Measurements from ENCODE around the gene RASGEF1C.
A peak's percentile ranks its signal among the peaks of the same experiment; 100 is the strongest.
"Not testable (repeated sequence)": the region's sequence is repeated elsewhere in the genome, so short reads cannot be mapped to it uniquely, and the experiment has no call there.

RASGEF1C gene

DNA sequence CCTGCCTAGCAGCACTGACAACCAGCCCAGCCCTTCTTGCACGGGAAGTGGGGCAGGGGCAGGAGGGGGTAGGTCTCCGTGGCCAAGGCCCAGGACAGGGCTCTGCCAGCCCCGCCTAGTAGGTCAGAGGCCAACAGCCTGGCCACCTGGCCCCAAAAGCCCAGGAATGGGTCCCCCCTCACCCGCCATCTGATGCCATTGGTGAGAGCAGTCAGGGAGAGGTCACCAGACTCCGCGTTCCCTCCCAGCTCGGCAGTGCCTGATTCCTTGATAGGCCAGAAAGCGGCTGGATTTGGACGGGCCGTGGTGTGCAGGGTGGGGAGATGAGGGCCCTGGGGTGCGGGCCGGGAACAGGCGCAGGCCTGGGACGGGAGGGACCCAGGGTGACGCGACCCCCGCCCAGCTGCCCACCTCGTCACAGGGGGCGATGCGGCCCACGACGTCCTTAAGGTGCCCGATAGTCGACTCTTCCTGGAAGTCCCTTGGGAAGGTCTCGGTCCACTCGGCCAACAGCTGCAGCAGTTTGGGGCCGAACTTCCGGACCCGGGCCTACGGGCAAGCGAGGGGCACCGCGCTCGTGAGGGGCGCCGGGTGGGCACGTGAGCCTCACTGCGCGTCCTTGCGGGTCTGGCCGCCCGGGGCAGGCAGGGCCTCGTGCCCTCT, 72.9 kb downstream of the RASGEF1C start:
- DNase-seq (ENCODE audit: low read depth in 2 of 2) = no peak

- DNase-seq (ENCODE audit: low read depth in 2 of 2) = peak; percentile 23 to 41
Measured at GRCh38 chr5:180135128-180135955, 73.7 kb downstream of the RASGEF1C start.

DNA sequence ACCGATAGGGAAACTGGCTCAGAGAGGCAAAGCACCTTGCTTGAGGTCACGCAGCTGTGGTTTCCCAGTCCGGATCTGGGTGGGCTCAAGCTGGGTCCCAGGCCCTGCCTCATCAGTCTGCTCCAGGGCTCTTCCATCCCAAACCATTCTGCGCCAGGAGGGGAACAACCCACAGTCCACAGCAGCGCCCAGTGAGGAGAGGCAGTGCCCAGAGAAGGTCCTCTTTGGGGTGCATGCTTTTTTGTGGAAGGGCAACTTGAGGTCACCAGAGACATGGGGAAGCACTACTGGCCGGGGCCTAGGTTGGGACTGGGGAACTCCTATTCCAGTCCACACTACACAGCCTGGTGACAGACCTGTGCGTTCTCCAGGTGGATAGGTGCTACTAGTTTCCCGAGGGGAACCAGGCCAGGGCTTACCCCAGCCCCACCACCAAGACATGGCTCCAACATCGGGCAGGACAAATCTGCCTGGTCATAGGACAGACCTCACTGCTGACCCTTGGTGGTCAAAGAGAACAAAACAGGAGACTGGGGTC, 75.0 kb downstream of the RASGEF1C start:
- no peak for DNase-seq (ENCODE audit: low read depth in 2 of 2)

DNA sequence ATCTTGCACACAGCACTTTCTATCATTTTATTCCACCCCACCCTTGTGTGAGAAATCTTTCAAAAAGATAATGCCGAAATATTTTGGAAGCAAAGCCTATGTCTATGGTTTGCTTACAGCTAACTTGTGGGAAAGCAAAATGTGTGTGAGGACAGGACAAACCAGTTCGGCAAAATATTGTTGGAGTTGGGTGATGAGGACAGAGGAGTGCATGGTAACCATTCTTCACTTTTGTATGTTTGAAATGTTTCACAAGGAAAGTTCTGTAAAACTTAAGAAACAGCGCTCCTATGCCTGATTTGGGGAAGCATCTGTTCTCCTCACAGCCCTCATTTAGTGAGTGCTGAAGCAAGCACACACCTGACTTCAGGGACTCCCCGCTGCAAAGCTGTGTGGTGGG, 75.5 kb downstream of the RASGEF1C start:
- no peak for DNase-seq (ENCODE audit: low read depth in 2 of 2)

DNA sequence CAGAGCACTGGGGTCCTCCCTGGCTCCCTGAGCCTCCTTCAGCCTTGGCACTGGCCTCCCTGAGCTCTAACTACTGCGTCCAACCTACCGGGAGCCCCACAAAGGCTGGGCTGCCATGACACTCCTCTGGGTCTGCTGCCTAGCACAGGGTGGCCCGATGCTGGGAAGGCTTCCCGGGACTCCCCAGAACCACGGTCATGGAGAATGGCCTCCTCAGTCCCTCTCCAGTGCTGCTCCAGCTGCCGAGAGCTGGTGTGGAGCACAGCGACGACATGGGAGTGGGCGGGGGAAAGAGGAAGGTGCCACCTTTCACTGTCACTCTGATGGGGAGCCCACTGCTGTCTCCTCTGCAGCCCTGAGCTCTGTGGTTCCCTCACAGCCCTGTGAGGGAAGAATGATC, 76.0 kb downstream of the RASGEF1C start:
- no peak for DNase-seq (ENCODE audit: low read depth in 2 of 2)

DNA sequence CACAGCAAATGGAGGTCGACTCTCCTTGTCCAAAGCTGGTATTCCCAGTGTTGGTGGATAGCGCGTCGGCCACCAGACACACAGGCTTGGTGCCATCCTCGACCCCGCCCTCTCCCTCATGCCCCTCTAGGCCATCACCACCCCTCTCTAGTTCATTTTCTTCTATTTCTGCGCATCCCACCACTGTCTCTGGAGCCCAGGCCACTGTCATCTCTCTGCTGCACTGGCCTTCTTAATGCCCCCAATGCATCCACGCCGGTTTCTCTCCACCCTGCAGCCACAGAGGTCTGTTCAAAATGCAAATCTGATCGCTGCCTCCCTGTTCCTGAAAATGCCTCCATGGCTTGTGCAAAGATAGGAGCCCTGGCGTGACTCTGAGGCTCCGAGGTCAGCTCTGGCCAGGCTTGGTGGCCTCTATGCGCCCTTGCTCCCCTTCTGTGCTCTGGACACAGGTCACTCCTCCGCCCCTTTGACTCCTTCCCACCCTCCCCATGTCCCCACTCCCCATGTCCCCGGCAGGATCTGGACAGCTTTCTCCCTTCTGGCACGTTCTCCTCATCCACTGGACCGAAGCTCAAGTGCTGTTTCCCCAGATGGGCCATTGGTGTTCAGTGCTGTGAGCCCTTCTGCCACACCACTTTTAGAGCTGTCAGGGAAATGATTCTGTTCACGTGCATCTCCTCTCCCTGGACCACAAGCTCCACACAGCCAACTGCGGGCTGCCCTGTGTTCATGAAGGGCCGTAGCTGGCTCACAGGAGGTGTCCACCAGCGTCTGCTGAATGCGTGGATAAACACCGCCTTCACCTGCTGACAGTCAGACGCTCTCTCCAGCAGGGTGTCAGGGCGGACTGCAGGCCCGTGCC, 77.9 kb downstream of the RASGEF1C start:
- DNase-seq (ENCODE audit: low read depth in 2 of 2) = no peak

- DNase-seq (ENCODE audit: low read depth in 2 of 2) = no peak
Measured at GRCh38 chr5:180130291-180130869, 78.6 kb downstream of the RASGEF1C start.

DNA sequence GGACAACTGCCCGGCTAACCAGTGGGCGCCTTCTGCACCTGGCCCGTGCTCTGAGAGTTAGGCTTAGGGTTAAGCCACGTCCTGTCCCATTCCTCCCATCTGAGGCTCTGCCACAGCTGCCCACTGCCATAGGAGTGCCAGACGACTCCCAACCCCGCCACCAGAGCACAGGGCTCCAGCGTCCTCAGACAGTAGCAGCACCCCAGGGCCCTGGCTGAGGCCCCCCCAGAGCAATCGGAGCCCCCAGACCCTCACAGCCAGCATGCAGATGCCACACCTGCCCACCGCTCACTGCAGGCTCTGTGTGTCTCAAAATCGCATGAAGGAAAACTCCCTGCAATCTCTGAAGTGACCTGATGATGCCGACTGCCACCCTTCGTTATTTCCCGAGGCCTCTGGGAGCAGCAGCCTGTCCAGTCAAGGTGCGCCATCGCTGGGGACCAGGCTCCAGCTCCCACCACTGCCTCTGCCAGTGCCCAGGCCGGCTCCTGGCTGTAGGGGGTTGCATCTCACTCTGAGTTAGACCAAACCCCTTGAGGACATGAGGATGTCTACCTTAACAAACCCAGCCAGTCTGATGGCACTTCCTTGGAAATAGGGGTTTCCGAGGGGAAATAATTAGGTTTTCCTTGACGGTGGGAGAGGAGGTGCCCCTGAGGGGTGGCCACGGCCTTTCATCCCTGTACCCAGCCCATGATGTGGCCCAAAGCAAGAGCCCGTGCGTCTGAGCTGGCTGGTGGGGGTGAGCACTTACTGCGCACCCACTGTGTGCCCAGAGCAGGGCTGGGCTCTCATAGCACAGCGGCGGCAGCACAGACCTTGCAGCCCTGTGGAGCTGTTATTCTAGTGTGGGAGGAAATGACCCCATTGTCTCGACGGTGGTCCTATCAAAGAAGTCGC, 79.5 kb downstream of the RASGEF1C start:
- DNase-seq (ENCODE audit: low read depth in 2 of 2) = no peak

GRCh38 chr5:180128671-180129261, 80.2 kb downstream of the RASGEF1C start:
- DNase-seq (ENCODE audit: low read depth in 2 of 2) = no peak

DNA sequence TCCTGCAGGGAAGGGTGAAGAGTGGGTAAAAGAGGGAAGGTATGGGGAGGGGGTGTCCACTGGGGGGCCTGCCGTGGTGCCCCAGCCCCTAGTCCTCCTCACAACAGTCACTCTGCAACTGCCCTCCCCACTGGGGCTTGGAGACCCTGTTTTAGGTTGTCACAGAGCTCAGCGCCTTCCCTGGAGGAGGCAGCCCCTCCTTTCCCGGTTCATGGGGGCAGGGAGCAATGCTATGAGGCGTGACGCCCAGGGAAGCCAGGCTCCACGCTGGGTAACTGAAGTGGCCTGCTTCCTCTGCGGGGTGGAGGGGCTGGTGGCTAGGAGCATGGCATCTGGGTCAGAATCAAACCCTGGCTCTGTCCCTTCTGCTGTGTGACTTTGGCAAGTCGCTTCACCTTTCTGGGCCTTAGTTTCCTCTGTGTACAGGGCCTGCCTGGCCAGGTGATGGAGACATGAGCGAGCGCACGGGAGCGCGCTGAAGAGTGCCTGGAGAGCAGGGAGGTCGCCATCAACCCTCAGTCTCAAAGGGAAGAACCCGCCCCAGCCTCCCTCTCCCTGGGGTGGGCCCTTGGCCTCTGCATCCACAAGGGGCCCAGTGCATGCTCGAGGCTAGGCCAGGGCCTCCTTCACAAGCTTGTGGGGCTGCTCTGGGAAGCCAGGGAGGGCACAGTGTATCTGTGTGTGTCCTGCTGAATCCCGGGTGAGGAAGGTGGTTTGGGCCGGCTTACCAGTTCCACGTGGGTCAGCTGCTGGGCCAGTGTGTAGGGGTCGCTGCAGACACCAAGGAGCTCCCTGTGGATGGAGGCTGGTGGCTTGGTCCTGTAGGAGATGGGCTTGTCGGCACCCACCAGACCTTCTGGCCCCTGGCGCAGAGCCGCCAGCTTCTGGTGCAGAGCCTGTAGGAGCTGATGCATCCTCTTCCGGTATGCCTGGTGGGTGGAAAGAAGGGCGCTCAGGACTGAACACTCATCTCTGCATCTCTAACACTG, 81.0 kb downstream of the RASGEF1C start:
- no peak for DNase-seq (ENCODE audit: low read depth in 2 of 2)

GRCh38 chr5:180126716-180127681, 82.0 kb downstream of the RASGEF1C start:
- peak; percentile 27 to 37 for DNase-seq (ENCODE audit: low read depth in 2 of 2)

DNA sequence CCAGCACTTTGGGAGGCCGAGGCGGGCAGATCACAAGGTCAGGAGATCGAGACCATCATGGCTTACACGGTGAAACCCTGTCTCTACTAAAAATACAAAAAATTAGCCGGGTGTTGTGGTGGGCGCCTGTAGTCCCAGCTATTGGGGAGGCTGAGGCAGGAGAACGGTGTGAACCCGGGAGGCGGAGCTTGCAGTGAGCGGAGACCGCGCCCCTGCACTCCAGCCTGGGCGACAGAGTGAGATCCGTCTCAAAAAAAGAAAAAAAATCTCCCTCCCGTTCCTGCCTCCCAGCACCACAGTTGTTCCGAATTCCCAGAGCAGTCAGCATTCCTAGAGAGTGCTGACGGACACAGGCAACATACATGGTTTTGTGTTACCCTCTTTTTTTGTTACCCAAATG, 82.9 kb downstream of the RASGEF1C start:
- not testable (repeated sequence) for DNase-seq (ENCODE audit: low read depth in 2 of 2)

DNA sequence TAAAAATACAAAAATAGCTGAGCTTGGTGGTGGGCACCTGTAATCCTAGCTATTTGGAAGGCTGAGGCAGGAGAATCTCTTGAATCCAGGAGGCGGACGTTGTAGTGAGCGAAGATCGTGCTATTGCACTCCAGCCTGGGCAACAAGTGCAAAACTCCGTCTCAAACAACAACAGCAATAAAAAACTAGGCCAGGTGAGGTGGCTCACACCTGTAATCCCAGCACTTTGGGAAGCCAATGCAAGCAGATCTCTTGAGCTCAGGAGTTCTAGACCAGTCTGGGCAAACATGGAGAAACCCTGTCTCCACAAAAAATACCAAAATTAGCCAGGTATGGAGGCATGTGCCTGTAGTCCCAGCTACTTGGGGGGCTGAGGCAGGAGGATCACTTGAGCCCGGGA, 84.3 kb downstream of the RASGEF1C start:
- not testable (repeated sequence) for DNase-seq (ENCODE audit: low read depth in 2 of 2)

- DNase-seq (ENCODE audit: low read depth in 2 of 2) = no peak
Measured at GRCh38 chr5:180122875-180123274, 86.1 kb downstream of the RASGEF1C start.

GRCh38 chr5:180121826-180122413, 87.1 kb downstream of the RASGEF1C start:
- DNase-seq (ENCODE audit: low read depth in 2 of 2) = no peak

- DNase-seq (ENCODE audit: low read depth in 2 of 2) = no peak
Measured at GRCh38 chr5:180120237-180121101, 88.5 kb downstream of the RASGEF1C start.

DNA sequence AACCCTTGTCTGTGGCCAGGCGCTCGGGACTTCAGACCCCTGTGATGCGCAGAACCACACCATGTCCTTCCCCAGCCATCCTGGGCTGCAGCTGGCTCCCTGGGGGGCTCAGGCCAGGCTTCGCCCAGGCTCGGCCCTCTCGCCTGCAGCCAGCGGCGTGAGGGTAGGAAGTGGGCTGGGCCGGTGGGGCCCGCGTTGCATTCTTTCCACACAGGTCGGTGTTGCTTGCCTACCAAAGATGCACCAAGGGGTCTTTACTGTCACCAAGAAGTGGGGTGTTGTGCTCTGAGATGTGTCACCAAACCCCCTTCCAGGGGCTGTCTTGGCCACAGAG, 89.1 kb downstream of the RASGEF1C start:
- DNase-seq (ENCODE audit: low read depth in 2 of 2) = no peak
